Endothelial cell of umbilical vein (primary cell): ENCODE results near the gene PSD4. TPM values are rescaled to one million over a fixed set of nuclear protein-coding genes. Genes with fewer than 3 reads are reported as not detected.

Source experiments
- BruUV-seq: library from RNA; stranded (reverse); fragments of 400-500 nt; replicated peaks from 2 replicates; lab custom pipeline; 2021; lab: Mats Ljungman, UMichigan
- CTCF ChIA-PET: fragments of 300-600, 350-600 bp; sonication (Branson Sonifier 250); formaldehyde crosslinking; loops from one replicate; lab custom pipeline; 2021; ENCODE audit warnings: antibody characterized with exemption, inconsistent platforms; lab: Charles Lee
- POLR2A ChIA-PET: fragments of 300-600, 350-600 bp; sonication (Branson Sonifier 250); formaldehyde crosslinking; loops from one replicate; lab custom pipeline; 2021; ENCODE audit warnings: antibody characterized with exemption, inconsistent platforms; lab: Charles Lee
- DNase-seq: peaks from one replicate; pipeline ENCODE4 v3.0.0-alpha.2; 2011; ENCODE audit warnings: low read depth, low spot score
- FAIRE-seq: peaks from 2 replicates; lab custom pipeline; 2011; peaks lifted over from hg19 to GRCh38; lab: Jason Lieb, UNC
- H2AFZ ChIP-seq: 2 replicates; pipeline ENCODE4 v1.6.0; 2012; ENCODE audit warnings: low read depth, low read length, control low read depth, inconsistent platforms
- H3K27ac ChIP-seq: 2 replicates; pipeline ENCODE4 v1.5.1; 2011; ENCODE audit warnings: low read depth, mild to moderate bottlenecking, control low read depth, low read length, moderate library complexity; ENCODE audit not compliant: insufficient read depth
- H3K27me3 ChIP-seq, 2 experiments: 2 replicates each; pipeline versions ENCODE4 v1.6.0 to v1.6.1; 2011; ENCODE audit warnings: low read length in 2 of 2, mixed read lengths in 1 of 2; ENCODE audit not compliant: control insufficient read depth in 2 of 2, insufficient read depth in 2 of 2
- H3K36me3 ChIP-seq, 2 experiments: 2 replicates in 1 of 2; 3 replicates in 1 of 2; pipeline ENCODE4 v1.5.1; 2011; ENCODE audit warnings: low read length in 2 of 2, mild to moderate bottlenecking in 1 of 2, moderate library complexity in 1 of 2; ENCODE audit not compliant: control insufficient read depth in 2 of 2, insufficient read depth in 2 of 2; ENCODE audit errors: extremely low read depth in 1 of 2
- H3K4me1 ChIP-seq: 3 replicates; pipeline ENCODE4 v1.5.1; 2011; ENCODE audit warnings: mild to moderate bottlenecking, low read length; ENCODE audit not compliant: control insufficient read depth, insufficient read depth; ENCODE audit errors: extremely low read depth
- H3K4me2 ChIP-seq: 2 replicates; pipeline ENCODE4 v1.6.1; 2011; ENCODE audit warnings: low read length, control low read depth, mixed read lengths; ENCODE audit not compliant: insufficient read depth
- H3K4me3 ChIP-seq, 3 experiments: fragments of 200-600 bp in 1 of 3; sonication (generic), shearing (Covaris generic) in 1 of 3; replicated peaks in 1 of 3; 2 replicates each; pipeline ENCODE4 v1.5.1; 2011 to 2016; ENCODE audit warnings: control low read depth in 3 of 3, low read length in 3 of 3, mild to moderate bottlenecking in 2 of 3, inconsistent platforms in 1 of 3, low read depth in 1 of 3, moderate library complexity in 1 of 3; ENCODE audit not compliant: insufficient read depth in 1 of 3
- H3K79me2 ChIP-seq: 2 replicates; pipeline ENCODE4 v1.6.0; 2012; ENCODE audit warnings: low read length, inconsistent platforms; ENCODE audit not compliant: control insufficient read depth, insufficient read depth
- H3K9ac ChIP-seq: replicated peaks from 2 replicates; pipeline ENCODE3; 2011; ENCODE audit warnings: low read length, control low read depth; ENCODE audit not compliant: insufficient read depth; ENCODE audit errors: extremely low read depth
- H3K9me1 ChIP-seq: replicated peaks from 3 replicates; pipeline ENCODE4 v1.6.0; 2011; ENCODE audit warnings: mild to moderate bottlenecking, low read length; ENCODE audit not compliant: control insufficient read depth, insufficient read depth; ENCODE audit errors: extremely low read depth
- H3K9me3 ChIP-seq: replicated peaks from 2 replicates; pipeline ENCODE4 v1.5.1; 2012; ENCODE audit warnings: low read length, inconsistent platforms; ENCODE audit not compliant: control insufficient read depth, insufficient read depth
- H4K20me1 ChIP-seq: replicated peaks from 2 replicates; pipeline ENCODE3; 2011; ENCODE audit warnings: mild to moderate bottlenecking, low read length; ENCODE audit not compliant: control insufficient read depth, insufficient read depth; ENCODE audit errors: extremely low read depth
- EZH2 ChIP-seq: IDR thresholded peaks from 2 replicates; pipeline ENCODE4 v1.6.1; 2012; ENCODE audit warnings: borderline replicate concordance, low read depth, mild to moderate bottlenecking, moderate library complexity, low read length, inconsistent platforms; ENCODE audit not compliant: severe bottlenecking
- FOS ChIP-seq: IDR thresholded peaks from 2 replicates; pipeline ENCODE4 v1.6.1; 2011; ENCODE audit warnings: mild to moderate bottlenecking, low read length, moderate library complexity, borderline replicate concordance; ENCODE audit not compliant: insufficient read depth
- GATA2 ChIP-seq: IDR thresholded peaks from 2 replicates; pipeline ENCODE4 v1.7.0; 2011; ENCODE audit warnings: low read depth, mild to moderate bottlenecking, moderate library complexity, mixed read lengths, low read length; ENCODE audit not compliant: insufficient read length, insufficient read depth
- JUN ChIP-seq: IDR thresholded peaks from 2 replicates; pipeline ENCODE4 v1.6.1; 2011; ENCODE audit warnings: borderline replicate concordance, low read depth; ENCODE audit not compliant: insufficient read length, insufficient read depth
- MYC ChIP-seq: IDR thresholded peaks from one replicate; pipeline ENCODE4 v1.6.1; 2011; ENCODE audit warnings: mild to moderate bottlenecking, low read depth, low read length
- POLR2A ChIP-seq: IDR thresholded peaks from 2 replicates; pipeline ENCODE4 v1.6.1; 2012; ENCODE audit warnings: low read depth, mild to moderate bottlenecking, control low read depth, low read length
- POLR2AphosphoS5 ChIP-seq: IDR thresholded peaks from 2 replicates; pipeline ENCODE4 v1.6.1; 2012; ENCODE audit warnings: low read depth, mild to moderate bottlenecking, control low read depth, low read length, moderate library complexity; ENCODE audit not compliant: insufficient read depth
- dilution Hi-C: fragments of 300-500 bp; cut with MboI; formaldehyde crosslinking; loops from one replicate; pipeline ENCODE4 v1.15.0; 2019; ENCODE audit warnings: low sequenced_read_pairs; ENCODE audit not compliant: extremely low pct_ligation_motif_present
- intact Hi-C: fragments of 100-400 bp; cut with micrococcal nuclease; formaldehyde crosslinking; loops from one replicate; pipeline ENCODE4 v1.10.0; 2022
- polyA plus RNA-seq, 4 experiments: library from polyadenylated mRNA; depleted of rRNA in 3 of 4; stranded (reverse) in 3 of 4; unstranded in 1 of 4; fragments of >200 nt; gene quantifications; 2 replicates each; pipeline versions ENCODE4 v1.2.1 to v1.2.3, GENCODE V29; 2011 to 2012; ENCODE audit warnings: missing spikeins in 1 of 4
- total RNA-seq: library from RNA; stranded (reverse); gene quantifications from 2 replicates; pipeline ENCODE4 v1.2.3, GENCODE V29; 2021
- TF ChIP-seq, protein P1 (sequence below), 2 donors: IDR thresholded peaks; 1 replicate in 1 of 2; 2 replicates in 1 of 2; pipeline ENCODE4 v1.5.1; 2011; ENCODE audit warnings: low read length in 2 of 2, mild to moderate bottlenecking in 2 of 2, moderate library complexity in 2 of 2, control low read depth in 1 of 2, inconsistent platforms in 1 of 2, low read depth in 1 of 2; ENCODE audit not compliant: insufficient read depth in 1 of 2; ENCODE audit errors: extremely low read depth in 1 of 2
- TF ChIP-seq, protein P2 (sequence below): IDR thresholded peaks from 2 replicates; pipeline ENCODE4 v1.6.1; 2011; ENCODE audit not compliant: insufficient read depth, insufficient read length

Gene PSD4
- total and polyA plus RNA-seq, 2 donors (not counting 3 experiments of a cell fraction or from before 2014, with no cell fraction given), result 0.01 to 0.24 TPM

DNA sequence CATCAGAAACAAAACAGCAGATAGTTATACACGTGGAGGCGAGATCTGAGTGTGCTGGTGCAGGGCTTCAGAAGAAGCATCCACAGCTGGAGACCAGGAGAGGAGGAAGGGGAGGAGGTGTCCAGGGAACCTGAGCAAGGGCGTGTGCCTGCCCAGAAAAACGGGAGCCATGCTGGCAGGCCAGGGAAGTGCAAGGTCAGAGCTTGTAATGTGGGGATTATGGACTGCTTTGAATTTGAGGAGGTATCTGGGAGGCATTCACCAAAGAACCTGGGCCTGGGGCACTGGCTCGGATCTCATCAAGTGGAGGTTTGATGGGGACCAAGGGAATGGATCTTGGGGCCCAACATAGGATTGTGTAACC lies 12.6 kb downstream of the PSD4 start:
- no peak overlapping the region for H3K4me3 ChIP-seq
- ChIA-PET POLR2A (no interaction called here), CTCF (interaction anchor here (1.0 kb wide), 1 partner anchor 12 kb away, joined by 4 read pairs; no protein-coding TSS in a partner anchor)
- dilution Hi-C loops, result no loop called here
- no peaks in the 10 kb centered on the region for H3K9me3 ChIP-seq
- H3K9ac ChIP-seq, result no peak overlapping the region
- H2AFZ ChIP-seq, result no peak overlapping the region
- no peaks in the 10 kb centered on the region for H3K9me1 ChIP-seq
- no TSS peak for BruUV-seq
- no peak overlapping the region for H3K4me2 ChIP-seq
- DNase-seq, result no peak
- H3K79me2 ChIP-seq, result no peaks in the 10 kb centered on the region
- H3K36me3 ChIP-seq, result no peaks in the 10 kb centered on the region
- H3K27me3 ChIP-seq, result peaks cover 2% of the 10 kb centered on the region in 2 experiments
- no peaks in the 10 kb centered on the region for H3K4me1 ChIP-seq
- H3K27ac ChIP-seq, result no peak overlapping the region
- no peak for TF ChIP-seq MYC
- TF ChIP-seq FOS, result no peak
- TF ChIP-seq, protein P1, sequence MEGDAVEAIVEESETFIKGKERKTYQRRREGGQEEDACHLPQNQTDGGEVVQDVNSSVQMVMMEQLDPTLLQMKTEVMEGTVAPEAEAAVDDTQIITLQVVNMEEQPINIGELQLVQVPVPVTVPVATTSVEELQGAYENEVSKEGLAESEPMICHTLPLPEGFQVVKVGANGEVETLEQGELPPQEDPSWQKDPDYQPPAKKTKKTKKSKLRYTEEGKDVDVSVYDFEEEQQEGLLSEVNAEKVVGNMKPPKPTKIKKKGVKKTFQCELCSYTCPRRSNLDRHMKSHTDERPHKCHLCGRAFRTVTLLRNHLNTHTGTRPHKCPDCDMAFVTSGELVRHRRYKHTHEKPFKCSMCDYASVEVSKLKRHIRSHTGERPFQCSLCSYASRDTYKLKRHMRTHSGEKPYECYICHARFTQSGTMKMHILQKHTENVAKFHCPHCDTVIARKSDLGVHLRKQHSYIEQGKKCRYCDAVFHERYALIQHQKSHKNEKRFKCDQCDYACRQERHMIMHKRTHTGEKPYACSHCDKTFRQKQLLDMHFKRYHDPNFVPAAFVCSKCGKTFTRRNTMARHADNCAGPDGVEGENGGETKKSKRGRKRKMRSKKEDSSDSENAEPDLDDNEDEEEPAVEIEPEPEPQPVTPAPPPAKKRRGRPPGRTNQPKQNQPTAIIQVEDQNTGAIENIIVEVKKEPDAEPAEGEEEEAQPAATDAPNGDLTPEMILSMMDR (IDR thresholded peaks at IDR 0.05; ENCODE audit: extremely low read depth in 1 of 2, insufficient read depth in 1 of 2, low read depth in 1 of 2, low read length in 2 of 2), result no peak
- no peaks in the 10 kb centered on the region for H4K20me1 ChIP-seq
- intact Hi-C loops, result no loop called here
- FAIRE-seq, result no peak

DNA sequence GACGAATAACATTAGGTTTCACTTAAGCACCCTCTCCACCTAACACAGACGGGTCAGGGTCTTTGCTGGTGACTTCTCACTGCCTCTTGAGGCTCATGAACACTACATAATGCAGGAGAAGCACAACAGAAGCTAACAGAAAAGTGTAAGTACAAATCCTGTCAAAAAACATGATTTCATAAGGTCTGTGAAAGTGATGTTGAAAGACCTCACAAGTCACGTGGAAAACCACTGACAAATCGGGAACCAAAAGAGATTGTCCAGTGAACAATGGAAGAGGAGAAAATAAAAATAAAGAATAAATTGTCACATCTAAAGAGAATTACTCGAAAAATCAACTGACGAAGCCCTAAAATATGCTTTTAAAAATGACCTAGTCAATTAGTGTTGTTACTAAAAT lies 14.0 kb downstream of the PSD4 start:
- DNase-seq (no peak), FAIRE-seq (no peak)
- no TSS peak for BruUV-seq
- Histone ChIP-seq H2AFZ (no peak overlapping the region), H3K9me1 (no peaks in the 10 kb centered on the region), H3K79me2 (no peaks in the 10 kb centered on the region), H3K4me2 (no peak overlapping the region), H3K9me3 (no peaks in the 10 kb centered on the region), H3K27ac (no peak overlapping the region), H3K27me3 (peaks cover 2% of the 10 kb centered on the region in 2 experiments), H3K4me3 (no peak overlapping the region), H4K20me1 (no peaks in the 10 kb centered on the region), H3K4me1 (no peaks in the 10 kb centered on the region), H3K36me3 (no peaks in the 10 kb centered on the region), H3K9ac (no peak overlapping the region)
- intact Hi-C loops (no loop called here), dilution Hi-C loops (no loop called here)
- CTCF ChIA-PET, result interaction anchor here (1.8 kb wide), 1 partner anchor 11 kb away, joined by 5 read pairs; no protein-coding TSS in a partner anchor
- POLR2A ChIA-PET, result no interaction called here
- no peak for TF ChIP-seq FOS
- TF ChIP-seq MYC, result no peak
- TF ChIP-seq POLR2AphosphoS5, result no peak
- TF ChIP-seq GATA2, result no peak
- TF ChIP-seq, protein P1 (IDR thresholded peaks at IDR 0.05; ENCODE audit: extremely low read depth in 1 of 2, insufficient read depth in 1 of 2, low read depth in 1 of 2, low read length in 2 of 2), result no peak
- no peak for TF ChIP-seq POLR2A
- no peak for TF ChIP-seq EZH2
- no peak for TF ChIP-seq JUN
- TF ChIP-seq, protein P2, sequence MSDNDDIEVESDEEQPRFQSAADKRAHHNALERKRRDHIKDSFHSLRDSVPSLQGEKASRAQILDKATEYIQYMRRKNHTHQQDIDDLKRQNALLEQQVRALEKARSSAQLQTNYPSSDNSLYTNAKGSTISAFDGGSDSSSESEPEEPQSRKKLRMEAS, result no peak
